WERI-Rb-1 (cell line): ENCODE measurements around the gene TOM1L2.

Experiments
- DNase-seq: peaks from one replicate; pipeline ENCODE4 v3.0.0-alpha.2; 2020
- H3K27ac ChIP-seq: fragments of 250-450 bp; sonication (Bioruptor Pico); 2 replicates; pipeline ENCODE4 v1.5.1; 2020; ENCODE audit warnings: mild to moderate bottlenecking, moderate library complexity
- H3K27me3 ChIP-seq: fragments of 250-450 bp; sonication (Bioruptor Pico); 2 replicates; pipeline ENCODE4 v1.5.1; 2021; ENCODE audit warnings: mild to moderate bottlenecking, low read depth, moderate library complexity; ENCODE audit not compliant: insufficient read depth, severe bottlenecking
- H3K36me3 ChIP-seq: fragments of 250-450 bp; sonication (Bioruptor Pico); 2 replicates; pipeline ENCODE4 v1.5.1; 2020; ENCODE audit warnings: mild to moderate bottlenecking, moderate library complexity
- H3K4me3 ChIP-seq: 2 replicates; pipeline ENCODE4 v1.5.1; 2011; ENCODE audit warnings: low read depth, mild to moderate bottlenecking, control low read depth, low read length
- H3K9me3 ChIP-seq: fragments of 250-450 bp; sonication (Bioruptor Pico); 2 replicates; pipeline ENCODE4 v1.5.1; 2021; ENCODE audit warnings: mild to moderate bottlenecking, moderate library complexity; ENCODE audit not compliant: severe bottlenecking
- TF ChIP-seq, protein P1 (sequence below): IDR thresholded peaks from 2 replicates; pipeline ENCODE4 v1.5.1; 2011; ENCODE audit warnings: low read depth, mild to moderate bottlenecking, control low read depth, inconsistent platforms, low read length

TOM1L2 gene

DNA sequence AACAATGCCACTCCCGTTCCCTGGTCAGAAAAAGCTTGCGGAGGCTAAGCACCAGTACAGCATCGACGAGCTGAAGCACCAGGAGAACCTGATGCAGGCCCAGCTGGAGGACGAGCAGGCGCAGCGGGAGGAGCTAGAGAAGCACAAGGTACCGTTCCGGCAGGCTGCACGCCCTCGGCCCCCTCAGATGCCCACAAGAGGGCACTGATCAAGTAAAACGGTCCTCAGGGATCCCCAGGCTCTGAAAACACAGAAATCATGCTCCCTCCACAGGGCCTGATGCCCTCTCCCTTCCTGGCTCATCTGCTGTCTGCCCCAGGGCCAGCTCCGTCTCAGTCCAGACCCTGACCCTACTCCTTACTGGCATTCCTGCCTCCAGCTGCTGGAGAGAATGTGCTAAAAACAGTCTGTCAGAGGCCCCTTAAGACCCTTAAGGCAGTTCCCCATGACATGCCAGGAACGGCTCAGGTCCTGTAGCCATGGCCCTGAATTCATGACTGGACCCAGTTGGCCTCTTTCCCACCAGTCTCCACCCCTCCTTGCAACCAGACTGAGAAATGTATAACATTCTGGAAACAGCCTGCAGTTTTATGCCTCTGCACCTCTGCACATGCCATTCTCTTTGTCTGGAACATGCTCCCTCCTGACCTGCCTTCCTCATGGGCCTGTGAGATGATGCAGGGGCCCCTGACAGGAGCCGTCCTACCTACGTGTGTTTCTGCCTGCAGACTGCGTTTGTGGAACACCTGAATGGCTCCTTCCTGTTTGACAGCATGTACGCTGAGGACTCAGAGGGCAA lies 22.3 kb upstream of the TOM1L2 start:
- H3K36me3 ChIP-seq, result no peaks in the 10 kb centered on the region
- peak; percentile 54 for DNase-seq
- no peaks in the 10 kb centered on the region for H3K27me3 ChIP-seq
- no peak overlapping the region for H3K4me3 ChIP-seq
- H3K27ac ChIP-seq, result no peak overlapping the region
- TF ChIP-seq, protein P1, sequence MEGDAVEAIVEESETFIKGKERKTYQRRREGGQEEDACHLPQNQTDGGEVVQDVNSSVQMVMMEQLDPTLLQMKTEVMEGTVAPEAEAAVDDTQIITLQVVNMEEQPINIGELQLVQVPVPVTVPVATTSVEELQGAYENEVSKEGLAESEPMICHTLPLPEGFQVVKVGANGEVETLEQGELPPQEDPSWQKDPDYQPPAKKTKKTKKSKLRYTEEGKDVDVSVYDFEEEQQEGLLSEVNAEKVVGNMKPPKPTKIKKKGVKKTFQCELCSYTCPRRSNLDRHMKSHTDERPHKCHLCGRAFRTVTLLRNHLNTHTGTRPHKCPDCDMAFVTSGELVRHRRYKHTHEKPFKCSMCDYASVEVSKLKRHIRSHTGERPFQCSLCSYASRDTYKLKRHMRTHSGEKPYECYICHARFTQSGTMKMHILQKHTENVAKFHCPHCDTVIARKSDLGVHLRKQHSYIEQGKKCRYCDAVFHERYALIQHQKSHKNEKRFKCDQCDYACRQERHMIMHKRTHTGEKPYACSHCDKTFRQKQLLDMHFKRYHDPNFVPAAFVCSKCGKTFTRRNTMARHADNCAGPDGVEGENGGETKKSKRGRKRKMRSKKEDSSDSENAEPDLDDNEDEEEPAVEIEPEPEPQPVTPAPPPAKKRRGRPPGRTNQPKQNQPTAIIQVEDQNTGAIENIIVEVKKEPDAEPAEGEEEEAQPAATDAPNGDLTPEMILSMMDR, result peak; percentile 69
- no peaks in the 10 kb centered on the region for H3K9me3 ChIP-seq

DNA sequence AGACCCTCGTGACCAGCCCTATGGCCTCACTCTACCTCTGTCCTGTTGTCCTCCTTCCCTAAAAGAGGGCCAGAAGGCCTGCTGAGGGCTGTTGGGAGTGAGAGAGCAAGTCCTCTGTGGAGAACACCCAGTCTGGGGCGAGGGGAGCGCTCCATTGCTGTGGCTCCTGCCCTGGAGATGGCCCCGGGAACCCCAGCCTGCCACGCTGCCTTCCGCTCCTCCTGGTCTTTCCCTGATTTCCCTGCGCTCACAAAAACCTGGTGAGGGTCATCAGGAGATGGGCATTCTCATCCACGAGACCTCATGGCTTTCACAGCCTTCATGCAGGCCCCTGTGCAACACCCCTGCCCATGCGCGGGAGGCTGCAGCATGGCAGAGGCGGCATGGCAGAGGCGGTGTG lies 21.7 kb upstream of the TOM1L2 start:
- Histone ChIP-seq H3K9me3 (no peaks in the 10 kb centered on the region), H3K27me3 (no peaks in the 10 kb centered on the region), H3K4me3 (no peak overlapping the region), H3K36me3 (no peaks in the 10 kb centered on the region), H3K27ac (no peak overlapping the region)
- TF ChIP-seq, protein P1, result no peak
- no peak for DNase-seq

DNA sequence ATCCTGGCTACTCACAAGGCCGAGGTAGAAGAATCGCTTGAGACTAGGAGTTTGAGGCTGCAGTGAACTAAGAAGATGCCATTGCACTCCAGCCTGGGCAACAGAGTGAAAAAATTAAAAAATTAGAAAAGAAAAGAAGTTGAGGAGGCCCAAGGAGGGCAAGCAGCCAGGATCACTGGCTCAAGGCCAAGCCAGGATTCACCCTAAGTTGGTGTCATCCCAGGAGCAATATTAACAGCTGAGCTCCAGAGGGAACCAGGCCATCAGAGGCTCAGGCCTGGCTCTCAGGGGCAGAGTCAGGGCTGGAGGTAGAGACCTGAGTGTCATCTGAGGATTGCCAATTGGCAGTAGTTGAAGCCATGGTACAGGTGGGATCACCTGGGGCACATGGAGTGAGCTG lies 21.2 kb upstream of the TOM1L2 start:
- Histone ChIP-seq H3K36me3 (no peaks in the 10 kb centered on the region), H3K4me3 (no peak overlapping the region), H3K9me3 (no peaks in the 10 kb centered on the region), H3K27me3 (no peaks in the 10 kb centered on the region), H3K27ac (no peak overlapping the region)
- TF ChIP-seq, protein P1, result no peak
- DNase-seq, result no peak

DNA sequence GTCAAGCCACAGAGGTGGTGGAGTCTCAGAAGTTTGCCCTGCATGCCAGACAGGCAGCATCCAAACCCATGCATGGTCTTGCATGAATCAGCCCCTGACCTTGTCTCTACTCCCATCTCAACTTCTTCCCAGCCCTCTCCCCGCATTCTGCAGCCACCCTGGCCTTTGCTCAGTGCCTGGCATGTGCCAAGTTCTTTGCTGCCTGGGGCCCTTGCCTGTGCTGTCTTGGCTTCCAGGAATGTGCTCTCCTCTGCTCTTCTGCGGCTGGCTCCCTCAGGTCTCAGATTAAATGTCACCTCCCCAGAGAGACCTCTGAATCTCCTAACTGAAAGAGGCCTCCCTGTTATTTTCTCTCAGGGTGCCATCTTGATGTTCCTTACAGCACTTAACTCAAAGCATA lies 18.1 kb upstream of the TOM1L2 start:
- TF ChIP-seq, protein P1, result no peak
- no peak overlapping the region for H3K27ac ChIP-seq
- no peak for DNase-seq
- no peak overlapping the region for H3K4me3 ChIP-seq
- no peaks in the 10 kb centered on the region for H3K9me3 ChIP-seq
- H3K27me3 ChIP-seq, result no peaks in the 10 kb centered on the region
- no peaks in the 10 kb centered on the region for H3K36me3 ChIP-seq

DNA sequence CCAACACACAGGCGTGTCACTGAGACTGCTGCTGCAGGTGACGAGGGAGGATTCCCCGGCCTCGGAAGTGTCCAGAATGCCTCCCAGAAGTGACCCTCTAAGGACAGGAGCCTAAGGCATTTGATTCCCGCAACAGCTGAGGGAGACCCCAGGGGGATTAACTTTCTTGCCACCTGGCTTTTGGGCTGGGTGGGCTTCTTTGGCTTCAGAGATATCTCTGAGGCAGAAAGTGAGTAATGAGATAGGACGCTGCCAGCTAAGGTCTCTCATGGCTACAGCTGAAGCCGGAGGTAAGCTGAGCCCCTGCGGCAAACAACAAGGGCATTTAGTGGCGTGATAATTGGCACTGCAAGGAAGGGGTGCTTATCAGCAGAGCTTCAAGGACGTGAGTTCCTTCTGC lies 17.4 kb upstream of the TOM1L2 start:
- no peaks in the 10 kb centered on the region for H3K27me3 ChIP-seq
- no peak overlapping the region for H3K27ac ChIP-seq
- TF ChIP-seq, protein P1, result no peak
- no peak overlapping the region for H3K4me3 ChIP-seq
- DNase-seq, result no peak
- H3K36me3 ChIP-seq, result no peaks in the 10 kb centered on the region
- H3K9me3 ChIP-seq, result no peaks in the 10 kb centered on the region

DNA sequence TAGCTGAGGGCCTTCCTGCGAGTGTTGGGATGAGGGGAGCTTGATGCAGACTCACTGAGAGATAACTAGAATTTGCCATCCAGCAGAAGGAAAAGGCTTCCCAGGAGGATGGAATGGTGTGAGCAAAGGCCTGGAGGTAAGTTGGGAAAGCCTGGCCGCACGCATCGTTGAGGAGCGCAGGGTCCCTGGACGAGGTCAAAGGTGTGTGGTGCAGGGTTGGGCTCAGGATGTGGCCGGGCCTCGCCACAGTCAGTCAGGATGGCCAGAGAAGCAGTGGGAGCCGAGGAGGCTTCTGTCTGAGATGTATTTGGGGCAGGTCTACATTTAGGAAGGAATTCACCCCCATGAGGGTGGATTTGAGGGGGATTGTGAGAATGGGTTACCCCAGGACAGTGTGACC lies 16.9 kb upstream of the TOM1L2 start:
- no peaks in the 10 kb centered on the region for H3K27me3 ChIP-seq
- no peaks in the 10 kb centered on the region for H3K9me3 ChIP-seq
- TF ChIP-seq, protein P1, result no peak

More for the DNA sequence above, 16.9 kb upstream of the TOM1L2 start:
- DNase-seq, result no peak
- Histone ChIP-seq H3K4me3 (no peak overlapping the region), H3K27ac (no peak overlapping the region), H3K36me3 (no peaks in the 10 kb centered on the region)
